Measurements from ENCODE around the gene CNGA3. TPM values are rescaled to one million over a fixed set of nuclear protein-coding genes. Genes with fewer than 3 reads are reported as not detected.

Gene CNGA3
- total and polyA plus RNA-seq, 7 donors, result 0.47 to 8.6 (median 4.3) TPM; not detected in 2

GRCh38 chr2:98395977-98396376, 49.7 kb downstream of the CNGA3 start:
- H3K4me1 ChIP-seq, result no peaks in the 10 kb centered on the region
- H3K9me3 ChIP-seq, result no peaks in the 10 kb centered on the region
- WGBS, 2 donors, result 94% methylated on average over 6 of the region's 6 CpGs
- TF ChIP-seq POLR2A (IDR thresholded peaks at IDR 0.05) (no peak), POLR2AphosphoS5 (IDR thresholded peaks at IDR 0.05) (no peak), CTCF (IDR thresholded peaks at IDR 0.05) (no peak), EP300 (IDR thresholded peaks at IDR 0.05) (no peak)
- no peaks in the 10 kb centered on the region for H3K36me3 ChIP-seq
- H3K4me3 ChIP-seq, result no peak overlapping the region
- no peak overlapping the region for H3K27ac ChIP-seq
- H3K27me3 ChIP-seq, result peaks cover 0 to 4% (median 0%) of the 10 kb centered on the region in 3 donors
- no peak for DNase-seq
- intact Hi-C loops (cut with DNase I), result no loop called here

GRCh38 chr2:98396745-98397355, 50.6 kb downstream of the CNGA3 start:
- no peak for DNase-seq
- no peak overlapping the region for H3K27ac ChIP-seq
- no peaks in the 10 kb centered on the region for H3K9me3 ChIP-seq
- no peaks in the 10 kb centered on the region for H3K36me3 ChIP-seq
- WGBS, 2 donors, result 94% methylated on average over 23 of the region's 23 CpGs
- intact Hi-C loops (cut with DNase I), result no loop called here
- no peaks in the 10 kb centered on the region for H3K4me1 ChIP-seq
- H3K4me3 ChIP-seq, result no peak overlapping the region
- no peak for TF ChIP-seq POLR2AphosphoS5 (IDR thresholded peaks at IDR 0.05)
- no peak for TF ChIP-seq EP300 (IDR thresholded peaks at IDR 0.05)
- TF ChIP-seq POLR2A (IDR thresholded peaks at IDR 0.05), result no peak
- TF ChIP-seq CTCF (IDR thresholded peaks at IDR 0.05), result no peak
- H3K27me3 ChIP-seq, result peaks cover 0 to 4% (median 0%) of the 10 kb centered on the region in 3 donors

DNA sequence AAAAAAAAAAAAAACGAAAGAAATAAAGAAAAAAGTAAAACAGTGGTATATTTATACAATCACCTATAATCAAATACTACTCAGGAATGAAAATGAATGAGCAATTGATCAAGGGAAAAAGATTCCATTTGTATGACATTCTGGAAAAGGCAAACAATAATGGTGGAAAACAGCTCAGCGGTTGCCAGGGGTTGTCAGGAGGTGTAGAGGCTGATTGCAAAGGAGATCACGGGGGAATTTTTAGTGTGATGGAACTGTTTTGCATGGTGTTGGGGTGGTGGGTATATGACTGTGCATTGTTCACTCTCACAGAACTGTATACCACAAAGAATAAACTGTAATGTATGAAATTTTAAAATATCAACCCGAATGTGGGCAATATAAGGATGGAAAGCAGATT, 52.9 kb downstream of the CNGA3 start:
- 77 to 78% methylated on average over 4 of the region's 4 CpGs for WGBS, 2 donors
- intact Hi-C loops (cut with DNase I), result no loop called here
- DNase-seq, result no peak

GRCh38 chr2:98403878-98404277, 57.6 kb downstream of the CNGA3 start:
- DNase-seq, result no peak
- Histone ChIP-seq H3K4me3 (no peak overlapping the region), H3K4me1 (no peaks in the 10 kb centered on the region), H3K36me3 (no peaks in the 10 kb centered on the region), H3K27me3 (no peaks in the 10 kb centered on the region), H3K9me3 (no peaks in the 10 kb centered on the region), H3K27ac (no peak overlapping the region)
- TF ChIP-seq CTCF (IDR thresholded peaks at IDR 0.05), result no peak
- no peak for TF ChIP-seq POLR2A (IDR thresholded peaks at IDR 0.05)
- intact Hi-C loops (cut with DNase I), result no loop called here

More for the DNA sequence above, 52.9 kb downstream of the CNGA3 start:
- TF ChIP-seq CTCF (IDR thresholded peaks at IDR 0.05) (no peak), POLR2A (IDR thresholded peaks at IDR 0.05) (no peak), EP300 (IDR thresholded peaks at IDR 0.05) (no peak), POLR2AphosphoS5 (IDR thresholded peaks at IDR 0.05) (no peak)
- Histone ChIP-seq H3K36me3 (no peaks in the 10 kb centered on the region), H3K4me3 (no peak overlapping the region), H3K4me1 (no peaks in the 10 kb centered on the region), H3K27ac (no peak overlapping the region), H3K9me3 (no peaks in the 10 kb centered on the region), H3K27me3 (peaks cover 0 to 4% (median 0%) of the 10 kb centered on the region in 3 donors)

All from sigmoid colon (tissue), 7 donors.